Vein endothelial cell (primary cell): ENCODE data around the gene ZNF626. TPM values are rescaled to one million over a fixed set of nuclear protein-coding genes. Genes with fewer than 3 reads are reported as not detected.

Experiments used
- total RNA-seq: library from RNA; depleted of rRNA; stranded (reverse); fragments of >200 nt; gene quantifications from 2 replicates; pipeline ENCODE4 v1.2.3, GENCODE V29; 2012

Gene ZNF626
- total RNA-seq = 15.0 and 18.5 TPM in 2 replicates

GRCh38 chr19:20661150-20661819 lies at the start of gene ZNF626:
Gene ZNF626 (minus strand): TSS chr19:20661571. CDS start chr19:20661446, 125 bp downstream.

Other genes with a start within 250 kb of the ZNF626 start
- 9.8 and 14.0 TPM in 2 replicates for gene ZNF737, start 95.8 kb downstream of the ZNF626 start, total RNA-seq
- gene ZNF66, start 114.7 kb upstream of the ZNF626 start, total RNA-seq = 4.6 and 8.1 TPM in 2 replicates